Activated naive CD4-positive, alpha-beta T cell treated with anti-CD3 and anti-CD28 coated beads, Interleukin-2, amount 10 ng/mL, durations not matched to agents 5 hours and 36 hours (primary cell): ENCODE results near the gene TMEM255A. TPM values are rescaled to one million over a fixed set of nuclear protein-coding genes. Genes with fewer than 3 reads are reported as not detected.

Experiments
- total RNA-seq, 2 experiments: library from RNA; stranded (reverse); gene quantifications; one replicate each; pipeline ENCODE4 v1.2.3, GENCODE V29; 2021

The TMEM255A gene
- not detected for total RNA-seq

DNA sequence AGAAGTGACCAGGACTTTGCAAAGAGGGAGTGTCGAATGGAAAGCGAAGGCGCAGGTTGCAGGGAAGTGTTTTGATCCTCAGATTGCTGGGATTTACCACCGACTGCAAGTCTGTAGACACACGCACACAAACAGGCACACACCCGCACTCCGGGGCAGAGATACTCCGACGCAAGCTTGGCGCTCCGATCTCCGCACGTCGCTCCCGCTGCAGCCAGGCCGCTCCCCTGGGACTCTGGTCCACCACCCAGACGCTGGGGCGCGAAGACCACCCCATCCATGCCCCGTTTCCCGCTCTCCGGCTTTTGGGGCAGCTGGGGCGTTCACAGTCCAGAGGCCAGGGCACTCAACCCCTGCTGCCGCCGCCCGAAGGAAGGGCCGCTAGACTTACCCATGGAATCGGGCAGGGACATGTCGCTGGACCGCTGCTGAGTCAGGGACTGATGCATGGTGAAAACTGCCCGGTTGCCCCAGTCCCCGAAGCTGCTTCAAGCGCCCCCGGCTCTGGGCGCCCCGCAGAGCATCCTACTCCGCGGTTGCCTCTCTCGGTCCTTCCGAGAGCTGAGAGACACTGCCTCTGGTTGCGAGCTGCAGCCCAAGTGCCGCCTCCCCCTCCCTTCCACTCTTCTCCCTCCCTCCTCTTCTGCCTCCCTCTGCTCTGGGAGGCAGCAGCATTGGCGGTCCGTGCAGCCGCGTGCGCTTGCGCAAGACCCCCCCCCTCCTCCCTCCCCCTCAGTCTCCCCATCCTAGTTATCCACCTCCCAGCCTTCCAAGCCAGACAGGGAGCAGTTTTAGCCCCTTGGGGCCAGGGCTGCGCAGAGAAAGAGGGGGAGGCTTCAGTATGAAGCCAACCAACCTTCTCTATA lies at the start of gene TMEM255A:
TSS of gene TMEM255A (minus strand) at position 601 of the 866 bp plus-strand sequence. CDS start at position 449, 152 bp downstream.

DNA sequence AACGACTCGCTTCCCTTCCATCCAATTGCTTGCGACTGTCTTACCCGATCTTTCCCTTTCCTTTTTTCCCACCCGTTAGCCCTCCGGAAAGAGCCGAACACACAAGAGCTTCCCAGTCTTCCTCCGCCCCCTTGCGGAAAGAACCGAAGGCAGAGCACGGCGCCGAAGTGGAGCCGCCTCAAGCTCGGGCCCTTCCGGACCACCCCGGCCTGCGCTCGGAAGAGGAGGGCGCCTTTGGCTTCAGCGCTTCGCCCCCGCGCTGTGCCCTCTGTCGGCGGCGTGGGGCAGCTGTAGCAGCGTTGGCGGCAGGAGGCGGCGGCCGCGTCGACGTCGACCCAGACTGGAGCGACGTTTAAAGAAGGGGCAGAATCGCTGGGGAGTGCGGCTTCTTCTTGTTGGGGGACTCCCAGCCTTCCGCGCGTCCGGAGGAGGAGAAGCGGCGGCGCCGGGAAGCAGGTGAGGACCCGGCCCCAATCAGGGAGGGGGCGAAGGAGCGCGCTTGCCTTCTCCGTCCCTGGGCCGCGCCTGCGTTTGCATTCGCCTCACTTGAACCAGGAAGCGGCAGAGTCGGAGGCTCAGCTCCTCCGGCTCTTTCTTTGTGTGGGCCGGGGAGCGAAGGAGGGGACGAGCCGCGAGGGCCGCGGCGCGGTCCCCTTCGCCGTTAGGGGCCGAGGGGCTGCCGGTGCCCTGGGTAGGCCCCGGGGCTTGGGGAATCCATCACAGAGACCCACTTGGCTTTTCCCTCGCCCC lies 60.6 kb downstream of the TMEM255A start, which contains the start of gene ZBTB33:
TSS of gene ZBTB33 (plus strand) at position 291 of the 750 bp plus-strand sequence. CDS start 2,604 bp downstream, outside the sequence.

Other genes with a start within 250 kb of the TMEM255A start
- not detected for gene RHOXF2B, start 233.8 kb downstream of the TMEM255A start, total RNA-seq
- under 1 TPM; 0.53 to 0.55 TPM for gene RHOXF1, start 195.5 kb downstream of the TMEM255A start, total RNA-seq
- gene RHOXF2, start 152.8 kb downstream of the TMEM255A start, total RNA-seq = not detected
- gene ZBTB33, start 60.6 kb downstream of the TMEM255A start, total RNA-seq = 10 to 100 TPM; 18.2 to 18.3 TPM
- not detected for gene ATP1B4, start 50.6 kb upstream of the TMEM255A start, total RNA-seq
- gene LAMP2, start 157.8 kb upstream of the TMEM255A start, total RNA-seq = 10 to 100 TPM; 46.1 to 47.5 TPM
- 10 to 100 TPM; 45.3 to 48.3 TPM for gene CUL4B, start 249.5 kb upstream of the TMEM255A start, total RNA-seq